Raji (cell line): ENCODE results near the gene TMEM164.

ENCODE experiments used
- POLR2A ChIP-seq: IDR thresholded peaks from 2 replicates; pipeline ENCODE4 v1.6.1; 2011; ENCODE audit warnings: low read depth, low read length, control low read depth; ENCODE audit not compliant: insufficient read depth

TMEM164 gene

GRCh38 chrX:110000847-110001713, 1.8 kb upstream of the TMEM164 start:
- no peak for TF ChIP-seq POLR2A

GRCh38 chrX:110001740-110002299, 1.1 kb upstream of the TMEM164 start:
- TF ChIP-seq POLR2A: no peak

GRCh38 chrX:110003167-110004156, 548 bp downstream of the TMEM164 start:
- no peak for TF ChIP-seq POLR2A

GRCh38 chrX:110004215-110004614, 1.3 kb downstream of the TMEM164 start:
- no peak for TF ChIP-seq POLR2A

- no peak for TF ChIP-seq POLR2A
Observed at GRCh38 chrX:110004731-110005369, 1.9 kb downstream of the TMEM164 start.

- TF ChIP-seq POLR2A: no peak
Observed at GRCh38 chrX:110006161-110006560, 3.2 kb downstream of the TMEM164 start.

- no peak for TF ChIP-seq POLR2A
Observed at GRCh38 chrX:110006821-110007375, 4.0 kb downstream of the TMEM164 start.

- TF ChIP-seq POLR2A: no peak
Observed at GRCh38 chrX:110008011-110008635, 5.2 kb downstream of the TMEM164 start.

- TF ChIP-seq POLR2A: no peak
Observed at GRCh38 chrX:110012818-110013485, 10.0 kb downstream of the TMEM164 start.

GRCh38 chrX:110013968-110014367, 11.1 kb downstream of the TMEM164 start:
- TF ChIP-seq POLR2A: no peak

GRCh38 chrX:110015032-110015431, 12.1 kb downstream of the TMEM164 start:
- TF ChIP-seq POLR2A: no peak

GRCh38 chrX:110015915-110016314, 13.0 kb downstream of the TMEM164 start:
- no peak for TF ChIP-seq POLR2A

GRCh38 chrX:110020536-110020935, 17.6 kb downstream of the TMEM164 start:
- TF ChIP-seq POLR2A: no peak
